Cardiac fibroblast (primary cell): ENCODE data around the gene THOC2.

Source experiments
- DNase-seq, 2 donors: peaks; one replicate each; pipeline versions ENCODE4 v3.0.0 to v3.0.0-alpha.2; 2010; ENCODE audit warnings: low read depth in 2 of 2
- H3K4me3 ChIP-seq, 2 donors: replicated peaks in 1 of 2; 1 replicate in 1 of 2; 2 replicates in 1 of 2; pipeline ENCODE4 v1.5.1; 2011; ENCODE audit warnings: low read depth in 2 of 2, low read length in 2 of 2, mild to moderate bottlenecking in 2 of 2, moderate library complexity in 1 of 2
- TF ChIP-seq, protein P1 (sequence below): IDR thresholded peaks from one replicate; pipeline ENCODE4 v1.5.1; 2011; ENCODE audit warnings: low read depth, mild to moderate bottlenecking, low read length, inconsistent platforms

THOC2 gene

DNA sequence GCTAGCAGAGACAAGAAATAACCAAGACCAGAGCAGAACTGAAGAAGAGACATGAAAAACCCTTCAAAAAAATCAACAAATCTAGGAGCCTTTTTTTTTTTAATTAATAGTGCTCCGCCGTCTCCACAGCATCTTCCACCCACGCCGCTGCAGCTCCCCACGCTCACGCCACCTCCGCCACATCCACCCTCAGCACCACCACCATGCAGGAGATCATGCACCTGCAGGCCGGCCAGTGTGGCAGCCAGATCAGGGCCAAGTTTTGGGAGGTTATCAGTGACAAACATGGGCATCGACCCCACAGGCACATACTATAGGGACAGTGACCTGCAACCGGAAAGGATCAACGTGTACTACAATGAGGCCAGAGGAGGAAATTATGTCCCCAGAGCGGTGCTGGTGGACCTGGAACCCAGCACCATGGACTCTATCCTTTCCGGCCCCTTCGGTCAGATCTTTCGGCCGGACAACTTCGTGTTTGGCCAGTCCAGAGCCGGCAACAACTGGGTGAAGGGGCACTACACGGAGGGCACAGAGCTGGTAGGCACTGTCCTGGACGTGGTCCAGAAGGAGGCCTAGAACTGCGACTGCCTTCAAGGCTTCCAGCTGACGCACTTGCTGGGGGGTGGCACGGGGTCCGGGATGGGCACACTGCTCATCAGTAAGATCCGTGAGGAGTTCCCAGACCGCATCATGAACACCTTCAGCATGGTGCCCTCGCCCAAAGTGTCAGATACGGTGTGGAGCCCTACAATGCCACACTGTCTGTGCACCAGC is 171.2 kb downstream of the THOC2 start:
- no peak overlapping the region for H3K4me3 ChIP-seq
- no peak for DNase-seq
- TF ChIP-seq, protein P1, sequence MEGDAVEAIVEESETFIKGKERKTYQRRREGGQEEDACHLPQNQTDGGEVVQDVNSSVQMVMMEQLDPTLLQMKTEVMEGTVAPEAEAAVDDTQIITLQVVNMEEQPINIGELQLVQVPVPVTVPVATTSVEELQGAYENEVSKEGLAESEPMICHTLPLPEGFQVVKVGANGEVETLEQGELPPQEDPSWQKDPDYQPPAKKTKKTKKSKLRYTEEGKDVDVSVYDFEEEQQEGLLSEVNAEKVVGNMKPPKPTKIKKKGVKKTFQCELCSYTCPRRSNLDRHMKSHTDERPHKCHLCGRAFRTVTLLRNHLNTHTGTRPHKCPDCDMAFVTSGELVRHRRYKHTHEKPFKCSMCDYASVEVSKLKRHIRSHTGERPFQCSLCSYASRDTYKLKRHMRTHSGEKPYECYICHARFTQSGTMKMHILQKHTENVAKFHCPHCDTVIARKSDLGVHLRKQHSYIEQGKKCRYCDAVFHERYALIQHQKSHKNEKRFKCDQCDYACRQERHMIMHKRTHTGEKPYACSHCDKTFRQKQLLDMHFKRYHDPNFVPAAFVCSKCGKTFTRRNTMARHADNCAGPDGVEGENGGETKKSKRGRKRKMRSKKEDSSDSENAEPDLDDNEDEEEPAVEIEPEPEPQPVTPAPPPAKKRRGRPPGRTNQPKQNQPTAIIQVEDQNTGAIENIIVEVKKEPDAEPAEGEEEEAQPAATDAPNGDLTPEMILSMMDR, result no peak

DNA sequence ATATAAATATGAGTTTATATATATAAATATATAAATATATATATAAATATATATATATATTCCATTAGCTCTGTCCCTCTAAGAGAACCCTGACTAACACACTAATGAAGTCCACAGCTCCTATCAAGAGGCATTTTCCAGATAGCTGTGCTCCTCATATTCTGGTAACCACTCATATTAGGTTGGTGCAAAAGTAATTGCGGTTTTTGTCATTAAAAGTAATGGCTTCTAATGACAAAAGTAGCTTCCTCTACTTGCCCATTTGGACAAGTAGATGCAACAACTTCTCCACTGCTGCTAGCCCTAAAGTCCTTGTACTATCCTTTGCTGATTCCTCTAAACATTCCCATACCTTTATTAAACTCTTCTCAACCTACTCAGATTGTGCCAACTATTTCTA is 182.0 kb downstream of the THOC2 start:
- TF ChIP-seq, protein P1, result no peak
- H3K4me3 ChIP-seq, result no peak overlapping the region
- no peak for DNase-seq
